Subcutaneous adipose tissue (tissue), 4 donors: ENCODE data around the gene CORO7. TPM values are rescaled to one million over a fixed set of nuclear protein-coding genes. Genes with fewer than 3 reads are reported as not detected.

Experiments used
- total RNA-seq, 4 donors: library from RNA; depleted of rRNA; stranded (reverse); fragments of >200 nt; gene quantifications; one replicate each; pipeline ENCODE4 v1.1.0, GENCODE V29; 2016
- TF ChIP-seq, protein P1 (sequence below): fragments of 450-650 bp; IDR thresholded peaks from one replicate; pipeline ENCODE4 v1.5.1; 2016; ENCODE audit warnings: low read depth, mild to moderate bottlenecking, control low read depth, antibody characterized with exemption, moderate library complexity

CORO7 gene
- total RNA-seq, 4 donors from 2014 or later = 15.5 to 40.9 (median 24.7) TPM

DNA sequence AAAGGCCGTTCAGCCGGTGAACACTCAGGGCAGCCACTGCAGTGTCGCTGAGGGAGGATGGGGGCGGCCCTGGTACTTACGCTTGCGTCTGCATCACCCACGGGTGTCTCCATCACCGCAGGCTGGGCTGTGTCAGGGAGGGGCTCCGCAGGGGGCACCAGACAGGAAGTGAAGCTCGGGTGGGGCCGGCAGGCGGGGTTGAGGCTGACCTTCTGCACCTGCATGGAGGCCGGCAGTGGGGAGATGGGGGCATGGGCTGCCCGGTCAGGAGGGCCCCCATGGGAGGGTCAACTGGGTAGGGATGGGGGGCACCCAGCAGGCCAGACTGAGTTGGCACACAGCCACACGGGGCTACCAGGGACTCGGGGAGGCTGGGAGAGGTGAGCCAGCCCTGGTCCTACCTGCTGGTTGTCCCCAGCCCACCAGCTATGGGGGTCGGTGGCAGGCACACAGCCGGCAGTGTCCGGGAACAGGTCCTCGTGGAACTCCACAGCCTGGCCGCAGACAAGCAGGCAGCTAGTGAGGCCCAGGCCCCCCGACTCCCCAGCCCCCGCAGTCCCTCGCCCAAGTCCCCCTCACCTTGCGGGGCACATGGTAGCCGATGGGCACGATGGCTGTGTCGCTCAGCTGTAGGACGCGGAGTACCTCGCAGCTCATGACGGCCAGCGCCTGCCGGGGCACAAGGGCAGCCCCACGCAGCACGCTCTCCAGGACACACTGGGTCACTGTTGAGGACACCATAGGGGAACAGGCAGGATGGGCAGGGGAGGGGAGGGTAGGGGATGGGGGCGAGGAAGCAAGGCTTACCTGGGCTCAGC is 52.0 kb downstream of the CORO7 start:
- TF ChIP-seq, protein P1, sequence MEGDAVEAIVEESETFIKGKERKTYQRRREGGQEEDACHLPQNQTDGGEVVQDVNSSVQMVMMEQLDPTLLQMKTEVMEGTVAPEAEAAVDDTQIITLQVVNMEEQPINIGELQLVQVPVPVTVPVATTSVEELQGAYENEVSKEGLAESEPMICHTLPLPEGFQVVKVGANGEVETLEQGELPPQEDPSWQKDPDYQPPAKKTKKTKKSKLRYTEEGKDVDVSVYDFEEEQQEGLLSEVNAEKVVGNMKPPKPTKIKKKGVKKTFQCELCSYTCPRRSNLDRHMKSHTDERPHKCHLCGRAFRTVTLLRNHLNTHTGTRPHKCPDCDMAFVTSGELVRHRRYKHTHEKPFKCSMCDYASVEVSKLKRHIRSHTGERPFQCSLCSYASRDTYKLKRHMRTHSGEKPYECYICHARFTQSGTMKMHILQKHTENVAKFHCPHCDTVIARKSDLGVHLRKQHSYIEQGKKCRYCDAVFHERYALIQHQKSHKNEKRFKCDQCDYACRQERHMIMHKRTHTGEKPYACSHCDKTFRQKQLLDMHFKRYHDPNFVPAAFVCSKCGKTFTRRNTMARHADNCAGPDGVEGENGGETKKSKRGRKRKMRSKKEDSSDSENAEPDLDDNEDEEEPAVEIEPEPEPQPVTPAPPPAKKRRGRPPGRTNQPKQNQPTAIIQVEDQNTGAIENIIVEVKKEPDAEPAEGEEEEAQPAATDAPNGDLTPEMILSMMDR = no peak

DNA sequence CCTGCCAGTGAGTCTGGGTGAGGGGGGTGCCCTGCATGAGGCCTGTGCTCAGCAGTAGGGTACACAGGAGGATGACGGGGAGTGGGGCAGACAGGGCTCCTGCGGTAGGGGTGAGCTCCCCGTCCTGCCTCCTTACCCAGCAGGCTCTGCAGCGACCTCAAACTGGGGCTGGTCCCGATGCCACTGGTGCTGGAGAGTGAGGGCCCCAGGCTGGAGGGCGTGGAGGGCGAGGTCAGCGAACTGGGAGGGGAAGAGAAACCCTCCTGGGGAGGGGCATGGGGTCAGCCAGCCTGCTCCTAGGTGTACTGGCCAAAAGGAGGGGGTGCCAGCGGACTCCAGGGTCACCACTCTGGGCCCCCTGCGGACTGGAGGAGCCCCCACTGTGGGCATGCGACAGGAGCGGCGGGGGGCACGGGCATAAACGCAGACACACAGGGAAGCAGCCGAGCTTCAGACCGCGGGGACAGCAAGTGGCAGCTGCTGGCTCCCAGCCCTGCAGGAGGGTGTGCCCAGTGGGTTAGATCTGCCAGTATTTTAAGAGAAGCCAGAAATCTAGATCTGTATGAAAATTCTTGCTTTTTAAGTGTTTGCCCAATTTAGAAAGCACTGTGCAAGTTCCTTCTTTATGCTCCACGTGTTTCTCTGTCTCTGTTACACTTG is 53.8 kb downstream of the CORO7 start:
- TF ChIP-seq, protein P1 = no peak

DNA sequence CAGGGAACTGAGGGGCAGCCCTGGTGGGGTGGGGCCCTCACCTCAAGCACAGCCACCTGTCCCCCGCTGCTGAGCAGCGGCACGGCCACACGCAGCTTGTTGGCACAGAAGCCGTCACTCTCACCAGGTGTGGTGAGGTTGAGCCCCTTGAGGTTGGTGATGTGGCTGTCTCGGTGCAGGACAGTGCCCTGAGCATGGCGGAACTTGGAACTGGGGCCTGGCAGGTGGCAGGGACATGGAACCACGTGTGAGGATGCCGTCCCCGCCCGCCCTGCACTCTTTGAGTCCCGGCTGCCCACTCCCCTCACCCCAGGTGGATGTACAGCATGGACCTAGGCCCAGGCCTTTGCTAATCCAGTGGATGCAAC is 54.5 kb downstream of the CORO7 start:
- TF ChIP-seq, protein P1 = no peak

DNA sequence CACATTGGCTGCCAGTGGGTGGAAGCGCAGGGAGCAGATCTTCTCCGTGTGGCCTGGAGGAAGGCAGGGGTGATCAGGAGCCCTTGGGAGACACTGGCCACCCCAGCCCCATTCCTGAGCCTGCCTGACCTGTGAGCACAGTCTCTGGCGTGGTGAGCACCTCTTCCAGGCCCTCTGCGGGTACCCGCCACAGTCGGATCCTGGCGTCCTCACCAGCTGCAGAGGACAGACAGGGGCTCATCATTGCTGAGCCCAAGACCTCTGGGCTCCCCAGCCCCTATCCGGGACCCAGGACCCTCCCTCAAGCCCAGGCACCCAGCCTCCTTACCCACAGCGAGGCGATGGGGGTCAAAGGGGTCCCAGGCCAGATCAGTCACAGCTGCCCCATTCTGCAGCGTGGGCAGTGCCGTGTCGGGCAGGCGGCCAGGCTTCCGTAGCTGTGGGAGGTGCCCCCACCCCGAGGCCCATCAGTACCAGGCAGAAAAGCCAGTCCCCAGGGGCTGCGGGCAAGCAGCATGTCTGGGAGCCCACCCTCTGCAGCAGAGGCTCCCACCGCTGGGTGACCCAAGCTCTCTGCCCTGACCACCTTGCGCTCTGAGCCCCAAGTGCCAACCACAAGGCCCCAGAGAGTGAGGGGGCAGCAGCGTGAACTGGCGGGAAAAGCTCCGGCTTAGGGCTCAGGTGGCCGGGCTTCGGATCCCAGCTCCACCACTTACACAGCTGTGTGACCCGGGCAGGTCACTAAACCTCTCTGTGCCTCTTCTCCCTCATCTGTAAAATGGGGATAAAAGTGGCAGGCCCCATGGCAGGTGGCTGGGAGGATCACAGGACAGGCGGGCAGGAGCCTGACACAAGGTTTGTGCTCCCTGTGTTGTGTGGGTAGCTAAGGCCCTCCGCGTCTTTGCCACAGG is 55.1 kb downstream of the CORO7 start:
- TF ChIP-seq, protein P1 = no peak

DNA sequence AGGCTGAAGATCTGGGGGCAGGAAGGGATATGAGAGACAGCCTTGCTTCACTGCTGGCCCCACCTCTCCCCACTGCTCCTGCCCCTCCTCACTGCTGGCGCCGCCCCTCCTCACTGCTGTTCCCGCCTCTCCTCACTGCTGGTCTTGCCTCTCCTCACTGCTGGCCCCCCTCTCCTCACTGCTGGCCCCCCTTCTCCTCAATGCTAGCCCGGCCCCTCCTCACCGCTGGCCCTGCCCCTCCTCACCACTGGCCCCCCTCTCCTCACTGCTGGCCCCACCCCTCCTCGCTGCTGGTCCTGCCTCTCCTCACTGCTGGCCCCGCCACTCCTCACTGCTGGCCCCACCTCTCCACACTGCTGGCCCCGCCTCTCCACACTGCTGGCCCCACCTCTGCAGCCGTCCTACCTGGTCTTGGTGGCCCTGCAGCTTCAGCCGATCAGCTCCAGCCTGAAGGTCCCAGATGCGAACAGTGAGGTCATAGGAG is 55.8 kb downstream of the CORO7 start:
- TF ChIP-seq, protein P1 = no peak

DNA sequence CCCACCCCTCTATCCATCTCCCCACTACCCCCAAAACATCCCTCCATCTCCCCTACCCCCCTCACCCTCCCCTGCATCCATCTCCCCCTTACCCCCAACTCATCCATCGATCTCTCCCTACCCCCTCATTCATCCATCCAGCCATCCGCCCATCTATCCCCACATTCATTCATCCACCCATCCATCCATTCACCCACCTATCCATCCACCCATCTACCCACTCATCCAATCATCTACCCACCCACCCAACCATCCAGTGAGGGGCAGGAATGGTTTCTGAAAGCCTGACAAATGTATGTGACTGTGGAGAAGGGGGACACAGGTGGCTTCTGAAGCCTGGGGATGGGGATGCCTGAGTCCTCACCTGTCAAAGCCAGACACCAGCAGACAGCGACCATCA is 56.5 kb downstream of the CORO7 start:
- TF ChIP-seq, protein P1 = no peak
